H1 (cell line): ENCODE results near the gene TKFC. TPM values are rescaled to one million over a fixed set of nuclear protein-coding genes. Genes with fewer than 3 reads are reported as not detected.

ENCODE experiments used
- CTCF ChIA-PET: fragments of 300-600 bp; sonication (Branson Sonifier 250); formaldehyde crosslinking; loops from one replicate; lab custom pipeline; 2021; ENCODE audit not compliant: partially characterized antibody; lab: Charles Lee
- POLR2A ChIA-PET: fragments of 300-600 bp; sonication (Branson Sonifier 250); formaldehyde crosslinking; loops from one replicate; lab custom pipeline; 2021; ENCODE audit warnings: inconsistent platforms; ENCODE audit not compliant: partially characterized antibody; lab: Charles Lee
- DNase-seq, 2 experiments: peaks; one replicate each; pipeline versions ENCODE4 v3.0.0 to v3.0.0-alpha.2; 2010 to 2022; ENCODE audit warnings: low spot score in 2 of 2, low read depth in 1 of 2, mixed read lengths in 1 of 2
- FAIRE-seq: peaks from 2 replicates; lab custom pipeline; 2011; peaks lifted over from hg19 to GRCh38; lab: Jason Lieb, UNC
- H2AFZ ChIP-seq: 2 replicates; pipeline ENCODE4 v1.8.1; 2012; ENCODE audit warnings: low read length, inconsistent platforms
- H2AK5ac ChIP-seq: 2 replicates; pipeline ENCODE4 v1.6.1; 2013; ENCODE audit warnings: low read depth, low read length
- H2BK120ac ChIP-seq: replicated peaks from 2 replicates; pipeline ENCODE3; 2013; ENCODE audit warnings: low read depth, low read length, inconsistent platforms
- H2BK12ac ChIP-seq: 2 replicates; pipeline ENCODE4 v1.6.1; 2013; ENCODE audit warnings: low read depth, low read length
- H2BK15ac ChIP-seq: 2 replicates; pipeline ENCODE4 v1.6.1; 2013; ENCODE audit warnings: low read length
- H2BK20ac ChIP-seq: 2 replicates; pipeline ENCODE4 v1.6.1; 2013; ENCODE audit warnings: low read length
- H2BK5ac ChIP-seq: 2 replicates; pipeline ENCODE4 v1.6.1; 2013; ENCODE audit warnings: low read depth, low read length
- H3K14ac ChIP-seq: 2 replicates; pipeline ENCODE4 v1.6.1; 2013; ENCODE audit warnings: inconsistent platforms; ENCODE audit not compliant: insufficient read length
- H3K18ac ChIP-seq: 2 replicates; pipeline ENCODE4 v1.6.1; 2013; ENCODE audit warnings: low read length; ENCODE audit errors: extremely low read depth
- H3K23ac ChIP-seq: 2 replicates; pipeline ENCODE4 v1.6.1; 2013; ENCODE audit warnings: inconsistent platforms; ENCODE audit not compliant: insufficient read length
- H3K23me2 ChIP-seq: 2 replicates; pipeline ENCODE4 v1.6.1; 2013; ENCODE audit warnings: low read depth, low read length
- H3K27ac ChIP-seq: 2 replicates; pipeline ENCODE4 v1.6.1; 2011; ENCODE audit warnings: low read depth, low read length, inconsistent platforms
- H3K27me3 ChIP-seq, 4 experiments: replicated peaks in 1 of 4; 1 replicate in 1 of 4; 2 replicates in 3 of 4; pipeline versions ENCODE4 v1.6.1 to v1.8.1; 2011 to 2013; ENCODE audit warnings: low read length in 3 of 4, mild to moderate bottlenecking in 3 of 4, inconsistent platforms in 2 of 4, mixed read lengths in 2 of 4, moderate library complexity in 1 of 4; ENCODE audit not compliant: control insufficient read depth in 3 of 4, insufficient read depth in 3 of 4; ENCODE audit errors: extremely low read depth in 1 of 4
- H3K36me3 ChIP-seq, 4 experiments: 2 replicates each; pipeline versions ENCODE4 v1.6.1 to v1.8.1; 2011 to 2013; ENCODE audit warnings: mild to moderate bottlenecking in 4 of 4, low read length in 3 of 4, moderate library complexity in 2 of 4, control low read depth in 1 of 4, inconsistent platforms in 1 of 4; ENCODE audit not compliant: insufficient read depth in 4 of 4, control insufficient read depth in 2 of 4
- H3K4ac ChIP-seq: replicated peaks from 2 replicates; pipeline ENCODE3; 2013; ENCODE audit warnings: low read length, low read depth, mixed read lengths, inconsistent platforms; ENCODE audit not compliant: insufficient read length
- H3K4me1 ChIP-seq, 4 experiments: replicated peaks in 1 of 4; 1 replicate in 1 of 4; 2 replicates in 3 of 4; pipeline versions ENCODE4 v1.6.1 to v1.8.1; 2011 to 2013; ENCODE audit warnings: low read length in 3 of 4, inconsistent platforms in 2 of 4, mixed read lengths in 1 of 4; ENCODE audit not compliant: insufficient read depth in 4 of 4, control insufficient read depth in 3 of 4
- H3K4me2 ChIP-seq, 2 experiments: 2 replicates each; pipeline versions ENCODE4 v1.6.1 to v1.8.1; 2011 to 2013; ENCODE audit warnings: low read depth in 2 of 2, low read length in 2 of 2, control low read depth in 1 of 2, inconsistent platforms in 1 of 2, mild to moderate bottlenecking in 1 of 2; ENCODE audit not compliant: insufficient read depth in 1 of 2
- H3K4me3 ChIP-seq, 4 experiments: fragments of 200-600, 300-600 bp in 1 of 4; sonication (generic), shearing (Covaris generic), sonication (Bioruptor Twin) in 1 of 4; 2 replicates each; pipeline versions ENCODE4 v1.5.1 to v1.8.1; 2011 to 2016; ENCODE audit warnings: low read length in 4 of 4, low read depth in 3 of 4, control low read depth in 2 of 4, inconsistent platforms in 2 of 4, mild to moderate bottlenecking in 2 of 4, mixed read lengths in 1 of 4, moderate library complexity in 1 of 4; ENCODE audit not compliant: insufficient read depth in 2 of 4; ENCODE audit errors: extremely low read depth in 1 of 4
- H3K56ac ChIP-seq: replicated peaks from 2 replicates; pipeline ENCODE3; 2013; ENCODE audit warnings: low read depth, mild to moderate bottlenecking, mixed read lengths, low read length, inconsistent platforms; ENCODE audit not compliant: insufficient read length
- H3K79me1 ChIP-seq: 2 replicates; pipeline ENCODE4 v1.6.1; 2013; ENCODE audit warnings: low read depth, low read length, control low read depth
- H3K79me2 ChIP-seq, 2 experiments: 2 replicates each; pipeline versions ENCODE4 v1.6.1 to v1.8.1; 2012 to 2013; ENCODE audit warnings: low read length in 2 of 2, mild to moderate bottlenecking in 2 of 2, inconsistent platforms in 1 of 2; ENCODE audit not compliant: insufficient read depth in 2 of 2, control insufficient read depth in 1 of 2
- H3K9ac ChIP-seq, 4 experiments: replicated peaks in 1 of 4; 1 replicate in 1 of 4; 2 replicates in 3 of 4; pipeline versions ENCODE4 v1.6.1 to v1.8.1; 2011 to 2013; ENCODE audit warnings: low read depth in 3 of 4, low read length in 3 of 4, control low read depth in 2 of 4, mild to moderate bottlenecking in 2 of 4, moderate library complexity in 2 of 4, inconsistent platforms in 1 of 4; ENCODE audit errors: extremely low read depth in 1 of 4
- H3K9me3 ChIP-seq, 2 experiments: 2 replicates each; pipeline versions ENCODE4 v1.6.1 to v1.8.1; 2012 to 2013; ENCODE audit warnings: mild to moderate bottlenecking in 2 of 2, moderate library complexity in 2 of 2, control low read depth in 1 of 2, inconsistent platforms in 1 of 2, low read depth in 1 of 2, low read length in 1 of 2, mixed read lengths in 1 of 2; ENCODE audit not compliant: insufficient read depth in 2 of 2
- H4K20me1 ChIP-seq, 2 experiments: replicated peaks in 1 of 2; 2 replicates each; pipeline versions ENCODE3 to v1.8.1; 2011 to 2013; ENCODE audit warnings: inconsistent platforms in 2 of 2, low read length in 2 of 2, mild to moderate bottlenecking in 1 of 2; ENCODE audit not compliant: insufficient read depth in 2 of 2, control insufficient read depth in 1 of 2
- H4K5ac ChIP-seq: 2 replicates; pipeline ENCODE4 v1.6.1; 2013; ENCODE audit warnings: low read length, low read depth, mixed read lengths, inconsistent platforms; ENCODE audit not compliant: insufficient read length
- H4K8ac ChIP-seq: 2 replicates; pipeline ENCODE4 v1.8.0; 2013; ENCODE audit warnings: mild to moderate bottlenecking, moderate library complexity, low read length, inconsistent platforms; ENCODE audit not compliant: insufficient read depth; ENCODE audit errors: extremely low read depth
- H4K91ac ChIP-seq: replicated peaks from 2 replicates; pipeline ENCODE3; 2013; ENCODE audit warnings: low read length, mixed read lengths, inconsistent platforms; ENCODE audit not compliant: insufficient read length
- BACH1 ChIP-seq: IDR thresholded peaks from 2 replicates; pipeline ENCODE4 v1.6.1; 2012; ENCODE audit warnings: low read length, improper control_type of control experiment
- CREB1 ChIP-seq: IDR thresholded peaks from 2 replicates; pipeline ENCODE4 v1.6.1; 2012; ENCODE audit warnings: inconsistent platforms
- GTF2F1 ChIP-seq: IDR thresholded peaks from 2 replicates; pipeline ENCODE4 v1.6.1; 2012; ENCODE audit warnings: low read depth, low read length, improper control_type of control experiment, borderline replicate concordance
- HDAC2 ChIP-seq, 2 experiments: fragments of 300-600 bp in 1 of 2; sonication (generic) in 1 of 2; IDR thresholded peaks; 2 replicates each; pipeline ENCODE4 v1.6.1; 2011 to 2012; ENCODE audit warnings: low read depth in 2 of 2, low read length in 2 of 2, mild to moderate bottlenecking in 2 of 2, moderate library complexity in 2 of 2, borderline replicate concordance in 1 of 2, inconsistent platforms in 1 of 2
- KDM5A ChIP-seq: fragments of 200-600 bp; IDR thresholded peaks from 2 replicates; pipeline ENCODE4 v1.7.1; 2012; ENCODE audit warnings: mild to moderate bottlenecking, low read length, inconsistent platforms, mixed read lengths
- NRF1 ChIP-seq: IDR thresholded peaks from 2 replicates; pipeline ENCODE4 v1.6.1; 2011; ENCODE audit warnings: mild to moderate bottlenecking, low read depth, low read length, improper control_type of control experiment
- PHF8 ChIP-seq: fragments of 200-600 bp; sonication (generic); conservative IDR thresholded peaks from 2 replicates; pipeline ENCODE4 v1.7.1; 2012; ENCODE audit warnings: low read depth, mild to moderate bottlenecking, inconsistent platforms, low read length, moderate library complexity
- RBBP5 ChIP-seq: IDR thresholded peaks from 2 replicates; pipeline ENCODE4 v1.7.1; 2012; ENCODE audit warnings: low read depth, mild to moderate bottlenecking, inconsistent platforms, low read length, moderate library complexity, borderline replicate concordance
- SP2 ChIP-seq: IDR thresholded peaks from 2 replicates; pipeline ENCODE4 v1.6.1; 2012; ENCODE audit warnings: mild to moderate bottlenecking, low read length, inconsistent platforms
- SUZ12 ChIP-seq: fragments of 200-600 bp; sonication (generic); IDR thresholded peaks from 2 replicates; pipeline ENCODE4 v1.6.1; 2012; ENCODE audit warnings: mild to moderate bottlenecking, inconsistent platforms, low read length, moderate library complexity, mixed read lengths
- TAF1 ChIP-seq: IDR thresholded peaks from 2 replicates; pipeline ENCODE4 v1.6.1; 2011; ENCODE audit warnings: mild to moderate bottlenecking, low read depth, low read length
- WGBS, 2 experiments: shearing (Covaris generic) in 1 of 2; methylation state at CpG; one replicate each; pipeline versions ENCODE4 v1.1.6 to v1.1.7; 2013 to 2015; ENCODE audit warnings: low lambda C conversion rate in 2 of 2, mixed read lengths in 2 of 2, inconsistent platforms in 1 of 2, low coverage in 1 of 2, missing lambda C conversion rate in 1 of 2; ENCODE audit not compliant: insufficient replicate concordance in 2 of 2, insufficient coverage in 1 of 2, insufficient read length in 1 of 2; ENCODE audit errors: extremely low coverage in 1 of 2, missing lambda C conversion rate in 1 of 2; 5-methylcytosine and 5-hydroxymethylcytosine counted together
- polyA plus RNA-seq, 7 experiments: library from polyadenylated mRNA; depleted of rRNA in 3 of 7; stranded (reverse) in 5 of 7; unstranded in 2 of 7; fragments of >200 nt in 5 of 7; fragments of 200-250 nt in 2 of 7; gene quantifications; 1 replicate in 5 of 7; 2 replicates in 1 of 7; 4 replicates in 1 of 7; pipeline versions ENCODE4 v1.2.1 to v1.2.3, GENCODE V29; 2011 to 2013; ENCODE audit warnings: missing spikeins in 2 of 7, mixed read lengths in 2 of 7
- total RNA-seq: library from RNA; stranded (reverse); fragmentation: NEBNext Ultra II Directional; extraction: Animal tissue kit (Norgen Biotek cat#: 25700); gene quantifications from 2 replicates; pipeline ENCODE4 v1.2.1, GENCODE V29; 2021
- TF ChIP-seq, protein P1 (sequence below): IDR thresholded peaks from 2 replicates; pipeline ENCODE4 v1.6.1; 2012; ENCODE audit warnings: inconsistent platforms
- TF ChIP-seq, protein P2 (sequence below): IDR thresholded peaks from 2 replicates; pipeline ENCODE4 v1.6.1; 2012; ENCODE audit warnings: inconsistent platforms

Gene TKFC
- total and polyA plus RNA-seq, 2 of the 8 experiments (the other 6 are each of a cell fraction or from before 2014, with no cell fraction given): 53.5 to 55.0 TPM

DNA sequence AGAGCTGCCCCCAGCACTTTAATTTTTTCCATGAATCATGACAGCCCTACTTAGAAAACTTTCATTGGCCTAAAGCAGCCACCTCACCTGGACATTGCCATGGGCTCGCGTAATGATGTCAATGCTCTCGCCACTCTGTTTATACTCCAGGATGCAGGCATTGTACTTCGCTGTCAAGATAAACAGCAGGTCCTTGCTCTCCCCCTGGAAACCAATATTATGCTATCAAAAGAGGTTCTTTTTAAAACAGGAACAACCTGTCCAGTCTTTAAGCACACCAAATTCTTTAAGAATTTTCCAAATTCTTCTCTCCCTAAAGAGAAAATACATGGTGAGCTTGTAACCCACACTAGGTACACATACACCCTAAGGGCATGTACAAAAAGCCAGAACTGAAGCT, 3.2 kb upstream of the TKFC start:
- no peak overlapping the region for H3K23ac ChIP-seq
- no peak overlapping the region for H2BK5ac ChIP-seq
- 99% methylated on average over 4 of the region's 4 CpGs; no CpG with 5 or more reads in 1 of the 2 experiments for WGBS, 2 experiments
- CTCF ChIA-PET: interaction anchor here (0.6 to 3.0 kb wide), 5 partner anchors 14 to 539 kb away, joined by 3 to 28 read pairs (median 3); partner anchors contain the start of gene TMEM216
- no peak overlapping the region for H2BK20ac ChIP-seq
- no peak overlapping the region for H4K91ac ChIP-seq
- DNase-seq (no peak), FAIRE-seq (no peak)
- peaks cover 5 to 13% (median 7%) of the 10 kb centered on the region in 4 experiments for H3K4me1 ChIP-seq
- H2AFZ ChIP-seq: no peak overlapping the region
- TF ChIP-seq BACH1 (no peak), GTF2F1 (no peak), CREB1 (no peak), HDAC2 (IDR thresholded peaks at IDR 0.05; ENCODE audit: borderline replicate concordance in 1 of 2, low read depth in 2 of 2, low read length in 2 of 2) (no peak), PHF8 (no peak), KDM5A (no peak), SP2 (no peak), NRF1 (no peak), RBBP5 (no peak), SUZ12 (no peak), TAF1 (no peak)
- TF ChIP-seq, protein P1, sequence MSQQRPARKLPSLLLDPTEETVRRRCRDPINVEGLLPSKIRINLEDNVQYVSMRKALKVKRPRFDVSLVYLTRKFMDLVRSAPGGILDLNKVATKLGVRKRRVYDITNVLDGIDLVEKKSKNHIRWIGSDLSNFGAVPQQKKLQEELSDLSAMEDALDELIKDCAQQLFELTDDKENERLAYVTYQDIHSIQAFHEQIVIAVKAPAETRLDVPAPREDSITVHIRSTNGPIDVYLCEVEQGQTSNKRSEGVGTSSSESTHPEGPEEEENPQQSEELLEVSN: no peak
- TF ChIP-seq, protein P2, sequence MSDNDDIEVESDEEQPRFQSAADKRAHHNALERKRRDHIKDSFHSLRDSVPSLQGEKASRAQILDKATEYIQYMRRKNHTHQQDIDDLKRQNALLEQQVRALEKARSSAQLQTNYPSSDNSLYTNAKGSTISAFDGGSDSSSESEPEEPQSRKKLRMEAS: no peak
- no peak overlapping the region for H4K8ac ChIP-seq
- no peak overlapping the region for H3K56ac ChIP-seq
- no peaks in the 10 kb centered on the region for H3K9me3 ChIP-seq
- H3K79me2 ChIP-seq: peaks cover 23 to 68% of the 10 kb centered on the region in 2 experiments
- no peak overlapping the region for H2BK15ac ChIP-seq
- H2BK12ac ChIP-seq: no peak overlapping the region
- H3K4ac ChIP-seq: no peak overlapping the region
- no peak overlapping the region for H3K4me3 ChIP-seq
- H3K9ac ChIP-seq: no peak overlapping the region
- H3K27ac ChIP-seq: no peak overlapping the region
- peaks cover 14 to 45% (median 39%) of the 10 kb centered on the region in 4 experiments for H3K36me3 ChIP-seq
- H4K5ac ChIP-seq: no peak overlapping the region
- POLR2A ChIA-PET: interaction anchor here (0.6 to 5.7 kb wide), 7 partner anchors 32 to 74 kb away, joined by 3 to 50 read pairs (median 3); partner anchors contain the start of genes CYB561A3, TMEM138 and VWCE
- no peaks in the 10 kb centered on the region for H3K27me3 ChIP-seq
- no peak overlapping the region for H2AK5ac ChIP-seq
- H3K4me2 ChIP-seq: no peak overlapping the region
- H4K20me1 ChIP-seq: peaks cover 0 to 13% of the 10 kb centered on the region in 2 experiments
- H3K79me1 ChIP-seq: peaks cover 11% of the 10 kb centered on the region; the same call in 1 of the 2 replicates
- H2BK120ac ChIP-seq: no peak overlapping the region
- H3K23me2 ChIP-seq: peaks cover 9% of the 10 kb centered on the region; the same call in 1 of the 2 replicates
- no peak overlapping the region for H3K18ac ChIP-seq
- no peak overlapping the region for H3K14ac ChIP-seq
